Smooth muscle cell of the brain vasculature (primary cell): ENCODE data around the gene NAMPT.
"Not testable (repeated sequence)": the region's sequence is repeated elsewhere in the genome, so short reads cannot be mapped to it uniquely, and the experiment has no call there.

Source experiments
- DNase-seq: peaks from one replicate; pipeline ENCODE4 v3.0.0-alpha.2; 2012; ENCODE audit warnings: low read depth, low spot score

Gene NAMPT

DNA sequence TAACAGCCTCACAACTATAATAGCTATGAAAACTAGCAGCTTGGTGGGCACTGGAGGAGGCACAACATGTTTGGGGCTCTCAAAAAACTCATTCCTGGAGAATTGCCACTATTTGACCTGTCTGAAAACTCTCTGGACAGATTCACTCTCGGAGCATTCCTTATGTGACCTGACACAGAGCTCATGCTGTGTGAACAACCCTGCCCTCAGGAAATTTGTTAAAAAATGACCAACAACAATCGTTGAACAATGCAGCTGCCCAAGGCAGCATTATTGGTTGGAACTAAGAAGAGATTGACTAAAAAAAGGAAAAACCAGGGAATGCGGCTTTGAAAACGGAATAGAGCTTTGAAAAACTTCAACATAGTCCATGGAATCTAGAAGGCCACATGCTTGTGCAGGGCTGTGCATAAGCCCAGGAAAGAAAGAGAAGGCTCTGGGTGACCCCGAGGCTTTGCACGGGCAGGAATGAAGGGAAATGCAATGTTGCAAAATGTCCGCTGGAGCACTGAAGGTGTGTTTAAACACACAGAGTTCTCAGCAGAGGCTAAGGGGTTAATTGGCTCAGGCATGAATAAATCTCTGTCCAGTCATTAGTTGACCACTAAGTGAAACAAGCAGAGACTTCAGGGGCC lies 52.8 kb downstream of the NAMPT start:
- DNase-seq: no peak

DNA sequence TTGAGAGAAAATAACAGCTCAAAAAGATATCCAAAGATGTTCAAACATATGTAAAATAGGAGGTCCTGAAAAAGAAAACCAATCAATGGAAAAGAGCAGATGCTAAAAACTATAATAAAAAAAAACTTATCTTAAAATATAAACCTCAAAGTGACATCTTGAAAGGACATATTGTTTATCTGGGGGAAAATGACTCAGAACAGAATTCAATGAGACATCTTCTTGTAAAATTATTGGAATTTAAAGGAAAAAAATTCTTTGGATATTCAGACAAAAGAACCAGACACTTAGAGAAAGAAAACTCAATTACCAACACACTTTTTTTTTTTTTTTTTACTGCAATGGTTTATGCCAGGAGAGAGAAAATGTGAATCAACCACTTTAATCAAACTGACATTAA lies 58.9 kb downstream of the NAMPT start:
- DNase-seq: no peak

DNA sequence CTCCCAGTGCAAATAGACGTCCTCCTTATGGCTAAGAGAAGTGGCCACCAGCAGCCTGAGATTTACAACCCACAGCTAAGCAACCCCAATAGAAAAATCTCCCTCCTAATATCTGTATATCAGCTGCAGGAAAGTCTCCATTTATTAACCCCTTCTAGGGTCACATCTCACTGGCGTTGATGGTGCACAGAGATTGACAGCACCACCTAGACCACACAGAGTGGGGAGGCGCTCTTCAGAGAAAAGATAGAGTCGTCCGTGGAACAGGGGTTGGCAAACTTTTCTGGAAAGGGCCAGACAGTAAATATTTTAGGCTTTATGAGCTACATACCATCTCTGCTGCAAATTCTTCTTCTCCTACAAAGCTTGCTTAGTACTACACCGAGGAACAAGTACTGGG lies 60.0 kb downstream of the NAMPT start:
- no peak for DNase-seq

- no peak for DNase-seq
Measured at GRCh38 chr7:106223156-106223555, 61.6 kb downstream of the NAMPT start.

GRCh38 chr7:106222545-106222944 lies 62.2 kb downstream of the NAMPT start:
- no peak for DNase-seq

DNA sequence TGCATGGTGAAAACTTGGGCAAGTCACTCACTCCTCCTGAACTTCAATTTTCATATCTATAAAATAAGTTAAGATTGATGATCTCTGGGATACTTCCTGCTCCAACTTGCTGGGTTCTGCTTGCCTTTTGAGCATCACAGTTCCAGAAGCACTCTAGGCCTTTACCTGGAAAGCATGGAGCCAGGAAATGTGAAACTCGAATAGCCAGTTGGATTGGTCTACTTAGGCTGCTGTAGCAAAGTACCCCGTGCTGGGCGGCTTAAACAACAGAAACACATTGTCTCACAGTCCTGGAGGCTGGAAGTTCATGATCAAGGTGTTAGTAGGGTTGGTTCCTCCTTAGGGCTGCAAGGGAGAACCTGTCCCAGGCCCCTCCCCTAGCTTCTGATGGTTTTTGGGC lies 64.5 kb downstream of the NAMPT start:
- DNase-seq: no peak

DNA sequence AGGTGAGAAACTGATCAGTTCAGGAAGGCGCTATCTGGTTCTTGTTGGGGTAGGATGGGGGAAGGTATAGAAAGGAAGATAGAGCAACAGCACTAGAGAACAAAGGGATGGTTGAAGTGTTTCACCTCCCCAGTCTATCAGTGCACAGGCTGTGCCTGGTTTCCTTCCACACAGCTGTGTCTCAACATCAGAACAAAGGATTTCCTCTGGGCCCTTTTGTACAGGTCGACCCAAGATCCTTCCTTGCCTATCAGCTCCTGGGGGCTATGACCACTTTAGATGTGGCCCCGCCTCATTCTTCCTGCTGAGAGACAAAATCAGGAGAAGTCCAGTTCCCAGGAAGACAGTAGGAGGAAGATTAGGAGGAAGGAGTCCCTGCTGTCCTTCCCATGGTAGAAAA lies 65.6 kb downstream of the NAMPT start:
- no peak for DNase-seq

GRCh38 chr7:106218546-106218945 lies 66.2 kb downstream of the NAMPT start:
- DNase-seq: no peak

- no peak for DNase-seq
Measured at GRCh38 chr7:106216923-106217542, 67.8 kb downstream of the NAMPT start.

DNA sequence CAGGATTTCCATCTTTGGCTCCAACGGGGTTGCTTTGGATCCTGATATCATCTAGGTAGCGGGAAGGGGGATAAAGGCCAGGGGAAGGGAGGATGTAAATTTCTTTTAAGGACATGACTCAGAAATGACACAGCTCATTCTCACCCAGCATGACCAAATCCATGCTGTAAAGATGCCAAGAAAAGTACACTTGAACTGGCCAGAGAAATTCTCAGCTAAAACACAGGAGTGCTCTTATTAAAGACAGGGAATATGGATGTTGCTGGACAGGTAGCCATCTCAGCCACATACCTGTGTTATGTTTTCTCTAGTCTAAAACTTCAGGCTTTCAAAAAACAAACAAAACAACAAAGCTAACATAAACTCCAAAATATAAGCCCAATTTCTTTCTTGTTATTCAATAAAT lies 68.3 kb downstream of the NAMPT start:
- DNase-seq: peak; percentile 88

DNA sequence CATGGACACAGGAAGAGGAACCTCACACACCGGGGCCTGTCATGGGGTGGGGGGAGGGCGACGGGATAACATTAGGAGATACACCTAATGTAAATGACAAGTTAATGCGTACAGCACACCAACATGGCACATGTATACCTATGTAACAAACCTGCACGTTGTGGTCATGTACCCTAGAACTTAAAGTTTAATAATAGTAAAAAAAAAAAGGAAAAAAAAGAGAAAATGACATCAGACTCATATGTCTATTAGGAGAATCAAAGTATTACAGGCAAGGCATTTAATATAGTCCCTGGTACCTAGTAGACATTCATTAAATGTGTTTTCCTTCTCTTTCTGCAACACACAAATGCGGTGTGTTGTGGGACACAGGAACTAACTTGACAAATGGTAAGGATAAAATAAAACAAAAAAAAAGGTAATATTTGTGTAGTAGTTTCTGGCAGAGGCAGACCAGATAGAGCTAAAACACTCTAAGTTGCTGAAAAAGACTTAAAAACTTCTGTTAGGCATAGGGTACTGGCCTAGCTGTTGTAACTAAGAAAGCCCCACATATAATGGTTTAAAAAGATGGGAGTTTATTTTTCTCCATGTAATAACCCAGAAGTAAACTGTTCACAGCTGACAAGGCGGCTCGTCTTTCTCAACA lies 68.8 kb downstream of the NAMPT start:
- no peak for DNase-seq

DNA sequence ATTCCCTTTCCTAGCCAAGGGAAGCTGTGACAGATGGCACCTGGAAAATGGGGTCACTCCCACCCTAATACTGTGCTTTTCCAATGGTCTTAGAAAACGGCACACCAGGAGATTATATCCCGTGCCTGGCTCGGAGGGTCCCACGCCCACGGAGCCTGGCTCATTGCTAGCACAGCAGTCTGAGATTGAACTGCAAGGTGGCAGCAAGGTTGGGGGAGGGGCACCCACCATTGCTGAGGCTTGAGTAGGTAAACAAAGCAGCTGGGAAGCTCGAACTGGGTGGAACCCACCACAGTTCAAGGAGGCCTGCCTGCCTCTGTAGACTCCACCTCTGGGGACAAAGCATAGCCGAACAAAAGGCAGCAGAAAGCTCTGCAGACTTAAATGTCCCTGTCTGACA lies 75.8 kb downstream of the NAMPT start:
- DNase-seq: not testable (repeated sequence)

- DNase-seq: no peak
Measured at GRCh38 chr7:106206826-106207541, 77.8 kb downstream of the NAMPT start.

DNA sequence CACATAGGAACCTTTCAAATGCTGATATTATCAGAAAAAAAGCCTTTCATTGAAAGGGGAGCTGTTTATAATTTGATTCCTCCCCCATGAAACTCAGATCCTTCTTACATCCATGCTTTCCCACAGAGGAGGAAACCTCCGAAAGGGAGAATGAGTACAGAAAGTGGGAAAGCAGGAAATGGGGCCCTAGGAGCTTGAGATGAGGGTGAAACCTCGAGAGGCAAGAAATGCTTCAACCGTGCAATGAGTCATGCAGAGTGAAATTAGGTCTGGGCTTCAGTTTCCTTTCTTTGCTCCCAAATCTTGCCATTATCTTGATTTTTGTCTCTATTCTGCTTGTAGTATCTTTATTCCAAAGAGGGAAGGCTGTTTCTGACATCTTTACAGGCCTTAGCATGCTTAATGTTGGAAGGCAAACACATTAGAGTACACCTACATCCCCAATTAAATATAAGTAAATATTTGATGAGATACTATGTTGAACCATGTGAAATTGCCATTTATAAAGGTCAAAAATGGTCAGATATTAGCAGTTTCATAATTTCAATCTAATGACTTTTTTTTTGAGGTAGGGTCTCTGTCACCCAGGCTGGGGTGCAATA lies 79.1 kb downstream of the NAMPT start:
- DNase-seq: no peak

DNA sequence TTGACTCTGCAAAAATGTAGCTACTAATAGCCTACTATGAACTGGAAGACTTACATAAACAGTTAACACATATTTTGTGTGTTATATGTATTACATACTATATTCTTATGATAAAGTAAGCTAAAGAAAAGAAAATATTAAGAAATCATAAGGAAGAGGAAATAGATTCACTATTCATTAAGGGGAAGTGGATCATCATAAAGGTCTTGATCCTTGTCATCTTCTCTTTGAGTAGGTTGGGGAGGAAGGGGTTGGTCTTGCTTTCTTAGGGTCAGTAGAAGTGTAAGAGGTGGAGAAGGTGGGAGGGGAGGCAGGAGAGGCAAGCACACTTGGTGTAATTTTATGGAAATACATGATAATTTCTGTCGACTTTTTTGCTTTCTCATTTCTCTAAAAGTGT lies 81.3 kb downstream of the NAMPT start:
- no peak for DNase-seq

DNA sequence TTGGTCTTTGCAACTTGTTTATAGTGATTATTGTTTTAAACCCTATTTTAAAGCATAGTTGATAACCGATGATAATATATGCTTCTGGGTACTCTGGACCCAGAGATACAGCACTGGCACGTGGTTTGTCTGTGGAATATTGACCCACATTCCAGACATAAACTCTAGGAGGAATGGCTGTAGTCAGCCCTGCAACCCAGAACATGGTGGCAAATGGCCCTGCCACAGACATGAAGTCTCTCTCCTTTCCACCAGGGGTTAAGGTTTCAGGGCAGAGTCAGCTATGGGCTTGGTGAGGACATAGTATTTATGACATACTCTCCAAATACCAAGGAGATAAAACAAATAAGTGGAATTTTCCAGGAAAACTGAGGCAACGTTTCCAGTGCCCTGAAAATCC lies 83.6 kb downstream of the NAMPT start:
- DNase-seq: no peak

GRCh38 chr7:106199813-106200364 lies 84.9 kb downstream of the NAMPT start:
- no peak for DNase-seq

- no peak for DNase-seq
Measured at GRCh38 chr7:106199024-106199423, 85.8 kb downstream of the NAMPT start.
